Activated CD4-positive, alpha-beta T cell treated with anti-CD3 and anti-CD28 coated beads, Interleukin-2, amount 10 ng/mL, durations not matched to agents 24 days and 14 days (primary cell): ENCODE measurements around the gene CASTOR1. TPM values are rescaled to one million over a fixed set of nuclear protein-coding genes. Genes with fewer than 3 reads are reported as not detected.

Source experiments
- DNase-seq: peaks from one replicate; pipeline ENCODE4 v3.0.0; 2022
- H3K27ac Mint-ChIP-seq: one replicate; pipeline ENCODE4 v1.8.0; 2022; ENCODE audit warnings: mild to moderate bottlenecking, mixed read lengths
- H3K27me3 Mint-ChIP-seq: one replicate; pipeline ENCODE4 v1.8.0; 2022; ENCODE audit warnings: mixed read lengths
- H3K36me3 Mint-ChIP-seq: one replicate; pipeline ENCODE4 v1.8.0; 2022; ENCODE audit warnings: low read depth, mild to moderate bottlenecking, mixed read lengths
- H3K4me1 Mint-ChIP-seq: one replicate; pipeline ENCODE4 v1.8.0; 2021; ENCODE audit warnings: mixed read lengths
- H3K4me3 Mint-ChIP-seq: one replicate; pipeline ENCODE4 v1.8.0; 2022; ENCODE audit warnings: mild to moderate bottlenecking, moderate library complexity, mixed read lengths
- H3K9me3 Mint-ChIP-seq: one replicate; pipeline ENCODE4 v1.8.0; 2021; ENCODE audit warnings: mixed read lengths
- intact Hi-C: fragments of 100-400 bp; cut with micrococcal nuclease; formaldehyde crosslinking; loops from one replicate; pipeline ENCODE4 v1.15.1; 2023
- total RNA-seq: library from RNA; stranded (reverse); gene quantifications from 2 replicates; pipeline ENCODE4 v1.2.3, GENCODE V29; 2022

CASTOR1 gene
- total RNA-seq, 1 donor from 2014 or later = 7.3 TPM

DNA sequence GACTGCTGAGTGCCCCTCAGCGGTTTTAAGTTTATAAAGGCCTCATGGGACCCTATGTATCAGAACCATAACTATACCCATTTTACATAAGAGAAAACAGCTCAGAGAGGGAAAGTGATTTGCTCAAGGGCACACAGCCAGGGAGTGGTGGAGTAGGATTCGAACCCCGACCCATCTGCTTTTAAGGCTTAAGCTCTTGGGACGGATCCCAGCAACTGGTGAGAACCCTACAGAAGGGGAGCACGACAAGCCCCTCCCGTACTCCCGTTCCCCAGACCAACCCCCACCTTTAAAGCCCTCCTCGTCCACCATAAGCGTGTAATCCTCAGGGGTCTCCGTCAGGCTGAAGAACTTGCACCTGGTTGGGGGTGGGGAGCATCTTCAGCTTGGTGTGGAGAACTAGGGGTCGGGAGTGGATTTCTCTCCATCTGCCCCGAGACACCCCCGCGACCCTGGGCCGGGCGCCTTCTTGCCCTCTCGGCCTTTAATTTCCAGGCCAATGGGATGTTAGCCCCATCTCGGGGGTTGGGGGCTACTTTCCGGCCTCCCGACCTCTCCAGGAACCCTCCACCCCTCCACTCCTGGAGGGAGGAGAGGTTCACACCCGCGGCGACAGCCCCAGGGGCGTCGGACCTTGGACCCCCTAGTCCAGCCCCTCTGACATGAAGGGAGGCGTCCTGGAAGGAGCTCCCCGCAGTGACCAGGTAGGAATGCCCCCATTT is 725 bp downstream of the CASTOR1 start:
- Mint-ChIP-seq H3K36me3 (peaks cover 16% of the 10 kb centered on the region), H3K27ac (peak overlapping the region; percentile 83), H3K4me3 (peak overlapping the region; percentile 86), H3K27me3 (no peaks in the 10 kb centered on the region), H3K9me3 (no peaks in the 10 kb centered on the region), H3K4me1 (peaks cover 50% of the 10 kb centered on the region)
- no peak for DNase-seq
- intact Hi-C loops = loop anchor here (1.0 kb wide), 7 partner anchors 18 to 197 kb away; partner anchors contain the start of genes OSM, SF3A1 and TBC1D10A

DNA sequence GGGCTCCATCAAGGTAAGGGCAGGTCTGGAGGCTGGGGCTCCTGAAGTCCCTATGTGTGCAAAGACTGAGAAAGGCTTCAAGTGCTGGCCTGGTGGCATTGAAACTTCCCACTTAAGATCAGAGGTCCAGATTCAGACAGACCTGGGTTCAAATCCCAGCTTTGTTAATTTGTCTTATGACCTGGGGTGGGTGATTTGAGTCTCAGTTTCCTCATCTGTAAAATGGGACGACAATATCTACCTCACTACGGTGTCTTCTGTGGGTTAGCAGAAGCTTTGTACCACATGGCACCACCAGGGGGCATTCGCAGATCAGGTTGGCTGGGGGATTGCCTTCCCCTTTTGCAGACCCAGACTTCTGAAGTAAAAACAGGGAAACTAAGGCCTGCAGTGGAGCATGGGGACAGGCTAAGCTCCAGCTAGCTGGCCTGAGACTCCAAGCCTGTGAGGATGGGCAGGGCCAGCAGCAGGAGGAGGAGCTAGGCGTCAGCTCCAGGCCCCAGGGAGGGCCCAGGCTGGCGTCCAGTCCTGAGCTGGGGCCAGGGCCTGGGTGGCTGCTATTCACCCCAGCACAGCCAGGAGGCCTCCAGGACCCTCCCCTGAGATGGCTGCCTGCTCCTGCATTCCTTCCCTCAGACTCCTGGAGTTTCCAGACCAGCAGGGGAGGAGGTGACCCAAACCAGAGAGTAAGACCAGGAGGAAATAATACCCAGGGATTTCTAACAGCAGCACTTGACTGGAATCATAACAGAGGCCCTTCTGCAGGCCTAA is 1.5 kb downstream of the CASTOR1 start:
- Mint-ChIP-seq H3K4me3 (peak overlapping the region; percentile 86), H3K9me3 (no peaks in the 10 kb centered on the region), H3K36me3 (peaks cover 11% of the 10 kb centered on the region), H3K4me1 (peaks cover 55% of the 10 kb centered on the region), H3K27me3 (no peaks in the 10 kb centered on the region), H3K27ac (peak overlapping the region; percentile 83)
- DNase-seq = peak; percentile 96
- intact Hi-C loops = loop anchor here (1.0 kb wide), 6 partner anchors 25 to 197 kb away; partner anchors contain the start of gene RNF215

DNA sequence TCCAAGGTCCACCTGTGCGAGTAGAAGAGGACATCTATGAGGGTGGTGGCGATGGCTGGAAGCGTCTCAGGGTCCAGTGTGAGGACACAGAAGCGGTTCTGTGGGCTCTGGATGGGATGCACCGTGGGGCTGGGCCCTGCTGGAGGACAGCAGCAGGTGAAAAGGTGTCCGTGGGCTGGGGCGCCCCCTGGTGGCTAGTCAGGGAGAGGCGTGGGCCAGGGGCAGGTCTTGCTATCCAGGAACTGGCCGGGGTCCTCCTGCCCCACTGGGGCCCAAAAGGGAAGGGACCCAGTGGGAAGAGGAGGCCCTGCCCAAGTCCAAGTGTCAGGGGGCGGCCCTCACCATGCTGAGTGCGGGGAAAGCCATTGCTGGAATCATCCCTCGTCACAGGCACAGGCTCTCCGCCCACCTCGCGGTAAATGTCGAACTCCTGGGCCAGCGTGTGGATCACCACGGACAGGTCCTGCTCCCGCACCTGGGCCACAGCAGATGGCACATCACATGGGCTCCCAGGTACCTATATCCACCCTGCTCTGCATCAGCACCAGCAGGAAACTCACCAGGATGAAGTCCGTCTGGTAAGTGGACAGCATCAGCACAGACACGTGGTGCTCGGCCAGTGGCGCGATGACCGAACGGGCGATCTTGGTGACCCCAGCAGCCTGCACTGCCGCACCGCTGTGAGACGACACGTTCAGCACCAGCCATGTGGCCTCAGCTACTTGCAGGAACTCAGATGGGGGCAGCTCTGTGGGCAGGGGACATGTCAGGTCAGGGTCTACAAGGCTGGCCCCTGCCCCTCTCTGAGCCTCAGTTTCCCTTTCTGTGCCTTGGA is 2.3 kb downstream of the CASTOR1 start:
- H3K4me3 Mint-ChIP-seq = no peak overlapping the region
- no peaks in the 10 kb centered on the region for H3K27me3 Mint-ChIP-seq
- H3K36me3 Mint-ChIP-seq = peaks cover 11% of the 10 kb centered on the region
- H3K4me1 Mint-ChIP-seq = peaks cover 62% of the 10 kb centered on the region
- H3K27ac Mint-ChIP-seq = peak overlapping the region; percentile 79
- no peaks in the 10 kb centered on the region for H3K9me3 Mint-ChIP-seq
- DNase-seq = peak; percentile 96
- intact Hi-C loops = loop anchor here (1.0 kb wide), 4 partner anchors 24 to 179 kb away; partner anchors contain the start of gene RNF215

DNA sequence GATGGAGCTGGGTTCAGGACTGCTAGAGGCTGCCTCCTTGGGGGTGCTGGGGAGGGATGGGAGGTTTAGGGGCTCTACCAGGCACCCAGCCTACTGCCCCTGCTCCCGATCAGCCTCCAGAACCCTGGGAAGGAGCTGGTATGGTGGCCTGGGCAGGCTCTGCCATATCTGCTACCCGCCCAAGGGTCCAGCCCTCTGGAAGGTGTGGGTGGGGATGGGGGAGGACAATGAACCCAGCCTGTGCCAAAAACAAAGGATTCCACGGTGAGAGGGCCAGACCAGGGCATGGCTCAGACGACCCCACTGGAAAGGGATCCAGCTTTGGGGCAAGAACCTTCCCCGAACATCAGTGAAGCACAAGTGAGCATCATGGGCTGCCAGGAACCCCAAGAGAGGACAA is 3.0 kb downstream of the CASTOR1 start:
- Mint-ChIP-seq H3K4me3 (no peak overlapping the region), H3K4me1 (peaks cover 59% of the 10 kb centered on the region), H3K27me3 (no peaks in the 10 kb centered on the region), H3K36me3 (peaks cover 9% of the 10 kb centered on the region), H3K27ac (peak overlapping the region; percentile 79), H3K9me3 (no peaks in the 10 kb centered on the region)
- DNase-seq = no peak
- intact Hi-C loops = no loop called here

DNA sequence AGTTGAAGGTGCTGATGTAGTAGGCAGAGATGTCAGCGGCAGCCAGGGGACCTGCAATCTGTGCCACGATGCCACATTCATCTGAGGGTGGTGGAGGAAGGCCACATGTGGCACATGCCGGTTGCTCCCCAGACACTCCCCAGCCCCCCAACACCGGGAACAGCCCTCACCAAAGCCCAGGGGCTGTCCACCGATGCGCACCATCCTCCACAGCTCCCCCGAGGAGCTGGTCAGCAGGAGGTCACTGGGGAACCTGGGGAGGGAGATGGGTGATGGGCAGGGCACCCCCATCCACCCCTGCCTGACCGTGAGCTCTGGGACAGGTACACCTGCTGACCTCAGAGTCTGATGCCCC is 3.5 kb downstream of the CASTOR1 start:
- intact Hi-C loops = no loop called here
- DNase-seq = no peak
- no peak overlapping the region for H3K27ac Mint-ChIP-seq
- no peaks in the 10 kb centered on the region for H3K27me3 Mint-ChIP-seq
- H3K9me3 Mint-ChIP-seq = no peaks in the 10 kb centered on the region
- peaks cover 9% of the 10 kb centered on the region for H3K36me3 Mint-ChIP-seq
- no peak overlapping the region for H3K4me3 Mint-ChIP-seq
- peaks cover 54% of the 10 kb centered on the region for H3K4me1 Mint-ChIP-seq

DNA sequence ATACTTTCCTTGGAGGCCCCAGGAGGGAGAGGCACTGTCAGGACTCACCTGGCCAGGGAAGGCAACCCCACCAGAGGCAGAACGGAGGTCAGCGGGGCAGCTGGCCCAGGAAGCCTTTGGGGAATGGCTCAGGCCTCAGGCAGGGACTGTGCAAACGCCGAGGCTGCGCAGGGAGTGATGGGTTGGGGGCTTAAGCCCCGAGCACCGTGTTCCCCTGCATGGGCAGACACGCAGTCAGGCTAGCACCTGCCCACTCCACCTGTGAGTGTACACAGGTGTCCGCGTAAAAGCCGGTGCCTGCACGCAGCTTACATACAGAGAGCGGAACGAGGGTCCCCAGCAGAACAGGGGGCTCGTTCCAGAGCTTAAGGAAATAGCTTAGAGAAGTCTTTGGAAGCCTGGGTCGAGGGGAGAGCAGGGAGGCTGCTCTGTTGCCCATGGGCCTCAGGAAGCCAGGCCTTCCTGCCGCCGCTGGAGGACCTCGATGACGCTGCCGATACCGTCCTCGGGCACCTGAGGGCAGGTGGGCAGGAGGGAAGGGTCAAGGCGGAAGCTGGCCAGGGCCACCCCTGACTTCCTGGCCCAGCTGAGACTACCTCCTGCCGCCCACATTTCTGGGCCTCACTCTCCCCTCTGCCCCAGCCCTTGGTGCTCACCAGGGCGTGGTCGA is 4.0 kb downstream of the CASTOR1 start:
- DNase-seq = no peak
- Mint-ChIP-seq H3K27ac (peak overlapping the region; percentile 21), H3K9me3 (no peaks in the 10 kb centered on the region), H3K4me3 (no peak overlapping the region), H3K4me1 (peaks cover 49% of the 10 kb centered on the region), H3K27me3 (no peaks in the 10 kb centered on the region), H3K36me3 (peaks cover 9% of the 10 kb centered on the region)
- intact Hi-C loops = no loop called here

DNA sequence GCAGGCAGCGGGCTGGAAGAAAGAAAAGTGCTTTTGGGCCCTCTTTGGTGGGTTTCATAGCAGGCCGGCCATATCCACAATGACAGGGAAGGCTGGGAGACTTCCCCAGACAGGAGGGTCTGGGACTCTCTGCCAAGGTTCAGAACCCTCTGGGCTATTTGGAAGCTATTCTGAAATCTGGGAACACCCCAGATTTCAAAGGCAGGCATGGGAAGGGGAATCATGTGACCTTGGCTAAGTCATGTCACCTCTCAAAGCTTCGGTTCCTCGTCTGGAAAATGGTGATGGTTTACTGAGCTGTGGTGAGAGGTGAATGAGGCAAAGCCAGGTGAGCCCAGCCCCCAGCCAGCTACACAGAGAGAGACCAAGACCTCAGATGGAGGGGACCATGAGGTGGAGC is 4.6 kb downstream of the CASTOR1 start:
- Mint-ChIP-seq H3K27me3 (no peaks in the 10 kb centered on the region), H3K9me3 (no peaks in the 10 kb centered on the region), H3K4me3 (peak overlapping the region; percentile 52), H3K27ac (peak overlapping the region; percentile 21), H3K36me3 (peaks cover 9% of the 10 kb centered on the region), H3K4me1 (peaks cover 44% of the 10 kb centered on the region)
- DNase-seq = no peak
- intact Hi-C loops = no loop called here

DNA sequence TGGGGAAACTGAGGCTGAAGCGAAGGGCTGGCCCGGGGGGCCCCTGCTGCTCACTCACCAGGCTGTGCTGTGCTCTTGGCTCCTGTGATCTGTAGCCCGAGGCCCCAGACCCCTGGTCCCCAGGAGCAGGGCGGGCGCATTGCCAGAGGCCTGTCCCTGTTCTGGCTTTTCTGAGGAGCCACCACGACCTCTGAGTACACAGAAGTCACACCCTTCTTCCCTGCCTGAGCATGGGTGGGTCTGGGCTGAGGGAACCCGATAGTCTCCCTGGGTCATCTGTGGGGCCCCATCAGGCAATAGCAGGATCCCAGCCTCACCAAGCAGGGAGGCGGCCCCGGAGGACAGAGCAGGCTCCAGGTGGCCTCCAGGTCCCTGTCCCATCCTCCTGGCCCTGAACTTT is 5.1 kb downstream of the CASTOR1 start:
- H3K9me3 Mint-ChIP-seq = no peaks in the 10 kb centered on the region
- H3K4me3 Mint-ChIP-seq = peak overlapping the region; percentile 52
- H3K27ac Mint-ChIP-seq = peak overlapping the region; percentile 45

DNA sequence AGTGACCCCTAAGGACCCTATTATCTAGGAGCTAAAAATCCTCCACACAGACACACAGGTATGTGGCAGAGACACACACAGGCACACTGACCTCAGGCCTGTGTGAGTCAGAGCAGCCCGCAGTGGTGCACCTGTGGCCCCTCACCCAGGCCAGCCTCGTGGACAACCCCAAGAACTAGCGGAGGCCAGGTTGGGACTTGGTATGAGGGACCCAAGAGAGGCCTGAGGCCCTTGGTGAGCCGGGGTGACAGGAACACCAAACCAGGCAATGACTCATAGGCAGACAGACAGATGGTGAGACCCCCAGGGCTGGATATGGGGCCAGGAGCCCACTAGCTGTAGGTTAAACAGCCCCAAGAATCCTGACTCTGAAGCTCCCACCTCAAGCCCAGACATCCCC is 6.0 kb downstream of the CASTOR1 start:
- Mint-ChIP-seq H3K27me3 (no peaks in the 10 kb centered on the region), H3K27ac (peak overlapping the region; percentile 77), H3K36me3 (peaks cover 11% of the 10 kb centered on the region), H3K4me1 (peaks cover 48% of the 10 kb centered on the region), H3K9me3 (no peaks in the 10 kb centered on the region), H3K4me3 (peak overlapping the region; percentile 62)
- no peak for DNase-seq
- intact Hi-C loops = no loop called here

More for the DNA sequence above, 5.1 kb downstream of the CASTOR1 start:
- H3K4me1 Mint-ChIP-seq = peaks cover 46% of the 10 kb centered on the region
- H3K36me3 Mint-ChIP-seq = peaks cover 9% of the 10 kb centered on the region
- no peaks in the 10 kb centered on the region for H3K27me3 Mint-ChIP-seq
- DNase-seq = no peak
- intact Hi-C loops = no loop called here

DNA sequence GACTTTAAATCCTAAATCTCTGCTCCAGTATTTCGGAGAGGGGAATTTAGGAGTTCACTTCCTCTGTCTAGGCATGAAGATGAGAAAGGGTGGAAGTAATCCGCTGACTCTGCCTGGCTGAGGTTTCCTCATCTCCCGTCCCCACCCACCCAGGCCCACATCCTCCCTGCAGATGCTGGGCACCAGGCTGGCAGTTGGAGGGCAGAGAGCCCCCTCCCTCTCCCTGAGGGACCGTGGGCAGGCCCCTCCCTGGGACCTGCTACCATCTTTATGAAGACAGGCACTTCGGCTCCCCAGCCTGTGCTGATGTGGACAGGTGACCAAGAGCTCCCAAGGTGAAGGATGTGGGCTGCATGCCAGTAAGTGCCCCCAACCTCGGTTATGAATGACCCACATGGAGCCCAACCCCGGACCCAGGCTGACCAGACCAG is 6.7 kb downstream of the CASTOR1 start:
- Mint-ChIP-seq H3K27me3 (no peaks in the 10 kb centered on the region), H3K4me1 (peaks cover 48% of the 10 kb centered on the region), H3K4me3 (peak overlapping the region; percentile 62), H3K9me3 (no peaks in the 10 kb centered on the region), H3K36me3 (peaks cover 11% of the 10 kb centered on the region), H3K27ac (peak overlapping the region; percentile 77)
- no peak for DNase-seq
- intact Hi-C loops = no loop called here

DNA sequence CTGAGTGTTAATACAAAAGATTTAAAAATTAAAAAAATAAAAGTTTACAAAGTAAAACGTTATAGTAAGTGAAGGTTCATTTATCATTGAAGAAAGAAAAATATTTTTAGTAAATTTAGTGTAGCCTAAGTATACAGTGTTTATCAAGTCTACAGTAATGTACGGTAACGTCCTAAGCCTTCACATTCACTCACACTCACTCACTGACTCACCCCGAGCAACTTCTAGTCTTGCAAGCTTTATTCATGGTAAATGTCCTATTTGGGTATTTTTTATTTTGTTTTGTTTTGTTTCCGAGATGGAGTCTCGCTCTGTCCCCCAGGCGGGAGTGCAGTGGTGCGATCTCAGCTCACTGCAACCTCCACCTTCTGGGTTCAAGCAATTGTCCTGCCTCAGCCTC is 8.8 kb downstream of the CASTOR1 start:
- peaks cover 52% of the 10 kb centered on the region for H3K4me1 Mint-ChIP-seq
- no peak overlapping the region for H3K27ac Mint-ChIP-seq
- H3K4me3 Mint-ChIP-seq = no peak overlapping the region
- H3K27me3 Mint-ChIP-seq = no peaks in the 10 kb centered on the region
- no peak for DNase-seq
- intact Hi-C loops = no loop called here
- H3K9me3 Mint-ChIP-seq = no peaks in the 10 kb centered on the region
- peaks cover 9% of the 10 kb centered on the region for H3K36me3 Mint-ChIP-seq

DNA sequence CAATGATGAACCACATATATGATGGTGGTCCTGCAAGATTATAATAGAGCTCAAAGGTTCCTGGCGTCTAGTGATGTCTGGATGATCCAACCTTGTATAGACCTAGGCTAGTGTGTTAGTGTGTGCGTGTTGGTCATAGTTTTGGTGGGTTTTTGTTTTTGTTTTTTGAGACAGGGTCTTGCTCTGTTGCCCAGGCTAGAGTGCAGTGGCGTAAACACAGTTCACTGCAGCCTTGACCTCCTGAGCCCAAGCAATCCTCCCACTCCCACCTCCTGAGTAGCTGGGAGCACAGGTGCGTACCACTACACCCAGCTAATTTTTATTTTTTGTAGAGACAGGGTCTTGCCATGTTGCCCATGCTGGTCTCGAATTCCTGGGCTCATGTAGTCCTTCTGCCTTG is 9.4 kb downstream of the CASTOR1 start:
- Mint-ChIP-seq H3K9me3 (no peaks in the 10 kb centered on the region), H3K27me3 (no peaks in the 10 kb centered on the region), H3K4me1 (peaks cover 54% of the 10 kb centered on the region), H3K27ac (peak overlapping the region; percentile 39), H3K36me3 (peaks cover 6% of the 10 kb centered on the region), H3K4me3 (no peak overlapping the region)
- no peak for DNase-seq
- intact Hi-C loops = no loop called here

DNA sequence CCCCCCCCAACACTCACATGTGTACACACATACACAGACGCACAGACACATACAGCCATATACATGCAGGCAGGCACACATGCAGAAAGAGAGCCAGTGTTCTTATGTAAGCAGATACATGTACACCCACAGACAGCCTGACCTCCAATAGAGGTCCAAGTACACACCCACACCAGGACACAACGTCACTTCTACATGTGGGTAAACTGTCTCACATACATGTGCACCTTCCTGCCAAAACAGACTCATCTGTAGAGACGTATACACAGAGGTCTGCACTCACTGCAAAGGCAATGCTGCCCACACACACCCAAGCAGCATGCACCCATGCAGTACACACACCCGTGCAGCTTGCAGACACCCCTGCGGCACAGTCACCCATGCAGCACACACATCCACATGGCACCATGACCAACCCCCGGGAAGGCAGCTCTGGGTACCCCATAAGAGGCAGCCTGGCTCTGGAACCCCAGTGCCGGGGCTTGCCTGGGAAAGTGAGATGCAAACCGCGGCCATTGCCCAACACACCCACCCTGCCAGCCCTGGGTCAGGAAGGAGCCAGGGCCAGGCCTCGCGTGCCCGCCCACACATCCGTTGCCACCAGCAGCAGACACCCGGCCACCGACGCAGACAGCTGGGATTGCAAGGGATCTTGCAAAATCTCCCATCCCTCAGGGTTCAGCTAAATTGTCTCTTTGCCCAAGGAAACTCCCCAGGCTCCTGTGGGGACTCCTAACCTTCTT is 10.1 kb downstream of the CASTOR1 start:
- H3K36me3 Mint-ChIP-seq = peaks cover 6% of the 10 kb centered on the region
- intact Hi-C loops = no loop called here
- H3K4me1 Mint-ChIP-seq = peaks cover 54% of the 10 kb centered on the region
- DNase-seq = no peak
- no peaks in the 10 kb centered on the region for H3K27me3 Mint-ChIP-seq
- H3K27ac Mint-ChIP-seq = peak overlapping the region; percentile 39
- H3K4me3 Mint-ChIP-seq = no peak overlapping the region
- H3K9me3 Mint-ChIP-seq = no peaks in the 10 kb centered on the region
